HUES64 (cell line): Measurements from ENCODE around the gene TOE1.
"Not testable (repeated sequence)": the region's sequence is repeated elsewhere in the genome, so short reads cannot be mapped to it uniquely, and the experiment has no call there.

ENCODE experiments used
- H3K27ac ChIP-seq: 2 replicates; pipeline ENCODE4 v1.7.0; 2013; ENCODE audit warnings: low read depth, low read length, inconsistent platforms
- H3K27me3 ChIP-seq: 2 replicates; pipeline ENCODE4 v1.6.1; 2013; ENCODE audit warnings: mild to moderate bottlenecking, low read length; ENCODE audit not compliant: insufficient read depth
- H3K36me3 ChIP-seq: 2 replicates; pipeline ENCODE4 v1.6.1; 2013; ENCODE audit warnings: mild to moderate bottlenecking, low read length; ENCODE audit not compliant: insufficient read depth
- H3K4me1 ChIP-seq: 2 replicates; pipeline ENCODE4 v1.6.1; 2013; ENCODE audit warnings: mild to moderate bottlenecking, low read length, moderate library complexity; ENCODE audit not compliant: insufficient read depth
- H3K4me3 ChIP-seq: 2 replicates; pipeline ENCODE4 v1.5.1; 2013; ENCODE audit warnings: mild to moderate bottlenecking, low read length, moderate library complexity
- H3K9ac ChIP-seq: 2 replicates; pipeline ENCODE4 v1.6.1; 2013; ENCODE audit warnings: mild to moderate bottlenecking, low read depth, low read length
- H3K9me3 ChIP-seq: 2 replicates; pipeline ENCODE4 v1.6.1; 2013; ENCODE audit warnings: low read depth, low read length; ENCODE audit not compliant: insufficient read depth
- WGBS: fragments of 150-250, 120-280 bp; methylation state at CpG from one replicate; pipeline ENCODE4 v1.1.7; 2013; ENCODE audit warnings: missing lambda C conversion rate; 5-methylcytosine and 5-hydroxymethylcytosine counted together

Gene TOE1

GRCh38 chr1:45359882-45360513 is 20.0 kb downstream of the TOE1 start:
- H3K9ac ChIP-seq: no peak overlapping the region
- H3K27me3 ChIP-seq: no peaks in the 10 kb centered on the region
- H3K4me1 ChIP-seq: peaks cover 15% of the 10 kb centered on the region
- no peaks in the 10 kb centered on the region for H3K9me3 ChIP-seq
- no peak overlapping the region for H3K4me3 ChIP-seq
- no peaks in the 10 kb centered on the region for H3K36me3 ChIP-seq
- peak overlapping the region; percentile 63; the same call in 1 of the 2 replicates for H3K27ac ChIP-seq
- WGBS: 48% methylated on average over 5 of the region's 7 CpGs

GRCh38 chr1:45360981-45361380 is 21.0 kb downstream of the TOE1 start:
- WGBS: 45% methylated on average over 7 of the region's 7 CpGs

GRCh38 chr1:45364294-45364693 is 24.3 kb downstream of the TOE1 start:
- Histone ChIP-seq H3K27ac (no peak overlapping the region), H3K4me1 (peaks cover 15% of the 10 kb centered on the region), H3K9me3 (no peaks in the 10 kb centered on the region), H3K27me3 (no peaks in the 10 kb centered on the region), H3K36me3 (no peaks in the 10 kb centered on the region), H3K9ac (no peak overlapping the region), H3K4me3 (no peak overlapping the region)
- 92% methylated on average over 2 of the region's 2 CpGs for WGBS

More at GRCh38 chr1:45360981-45361380, 21.0 kb downstream of the TOE1 start:
- H3K36me3 ChIP-seq, H3K27me3 ChIP-seq, H3K9me3 ChIP-seq, H3K27ac ChIP-seq, H3K9ac ChIP-seq: not testable (repeated sequence)
- Histone ChIP-seq H3K4me3 (peak overlapping the region; percentile 25; the same call in 1 of the 2 replicates), H3K4me1 (peaks cover 15% of the 10 kb centered on the region)

GRCh38 chr1:45365051-45365450 is 25.1 kb downstream of the TOE1 start:
- H3K27ac ChIP-seq: no peak overlapping the region
- 84% methylated on average over 6 of the region's 6 CpGs for WGBS
- H3K4me3 ChIP-seq: no peak overlapping the region
- H3K27me3 ChIP-seq: no peaks in the 10 kb centered on the region
- H3K36me3 ChIP-seq: no peaks in the 10 kb centered on the region
- H3K9ac ChIP-seq: no peak overlapping the region
- peaks cover 13% of the 10 kb centered on the region for H3K4me1 ChIP-seq
- H3K9me3 ChIP-seq: no peaks in the 10 kb centered on the region

GRCh38 chr1:45370575-45370974 is 30.6 kb downstream of the TOE1 start:
- no peaks in the 10 kb centered on the region for H3K27me3 ChIP-seq
- no peak overlapping the region for H3K27ac ChIP-seq
- no peaks in the 10 kb centered on the region for H3K4me1 ChIP-seq
- no peaks in the 10 kb centered on the region for H3K36me3 ChIP-seq
- no peak overlapping the region for H3K9ac ChIP-seq
- no peaks in the 10 kb centered on the region for H3K9me3 ChIP-seq
- no peak overlapping the region for H3K4me3 ChIP-seq

GRCh38 chr1:45373573-45373972 is 33.6 kb downstream of the TOE1 start:
- Histone ChIP-seq H3K4me1 (no peaks in the 10 kb centered on the region), H3K4me3 (no peak overlapping the region), H3K9ac (no peak overlapping the region), H3K27ac (no peak overlapping the region), H3K9me3 (no peaks in the 10 kb centered on the region), H3K27me3 (no peaks in the 10 kb centered on the region), H3K36me3 (no peaks in the 10 kb centered on the region)

GRCh38 chr1:45375104-45376090 is 35.4 kb downstream of the TOE1 start:
- H3K4me3 ChIP-seq: no peak overlapping the region
- H3K27me3 ChIP-seq: no peaks in the 10 kb centered on the region
- WGBS: 83% methylated on average over 3 of the region's 3 CpGs
- no peak overlapping the region for H3K9ac ChIP-seq
- H3K27ac ChIP-seq: no peak overlapping the region
- H3K36me3 ChIP-seq: no peaks in the 10 kb centered on the region
- no peaks in the 10 kb centered on the region for H3K4me1 ChIP-seq
- no peaks in the 10 kb centered on the region for H3K9me3 ChIP-seq

GRCh38 chr1:45378184-45378583 is 38.2 kb downstream of the TOE1 start:
- Histone ChIP-seq H3K9ac (no peak overlapping the region), H3K27ac (no peak overlapping the region), H3K4me1 (no peaks in the 10 kb centered on the region), H3K9me3 (no peaks in the 10 kb centered on the region), H3K36me3 (no peaks in the 10 kb centered on the region), H3K27me3 (no peaks in the 10 kb centered on the region), H3K4me3 (no peak overlapping the region)

GRCh38 chr1:45379524-45379923 is 39.6 kb downstream of the TOE1 start:
- Histone ChIP-seq H3K9ac (no peak overlapping the region), H3K36me3 (no peaks in the 10 kb centered on the region), H3K27ac (no peak overlapping the region), H3K4me1 (no peaks in the 10 kb centered on the region), H3K9me3 (no peaks in the 10 kb centered on the region), H3K27me3 (no peaks in the 10 kb centered on the region), H3K4me3 (no peak overlapping the region)
- 95% methylated on average over 5 of the region's 6 CpGs for WGBS

GRCh38 chr1:45380125-45380524 is 40.2 kb downstream of the TOE1 start:
- Histone ChIP-seq H3K27me3 (no peaks in the 10 kb centered on the region), H3K36me3 (no peaks in the 10 kb centered on the region), H3K4me3 (no peak overlapping the region), H3K4me1 (no peaks in the 10 kb centered on the region), H3K27ac (no peak overlapping the region), H3K9ac (no peak overlapping the region), H3K9me3 (no peaks in the 10 kb centered on the region)
- 94% methylated on average over 4 of the region's 4 CpGs for WGBS

- no CpG with 5 or more reads among the region's 1 CpG for WGBS
- no peaks in the 10 kb centered on the region for H3K36me3 ChIP-seq
Observed at GRCh38 chr1:45380730-45381129, 40.8 kb downstream of the TOE1 start.

More at GRCh38 chr1:45380730-45381129, 40.8 kb downstream of the TOE1 start:
- Histone ChIP-seq H3K9me3 (no peaks in the 10 kb centered on the region), H3K27me3 (no peaks in the 10 kb centered on the region), H3K27ac (no peak overlapping the region), H3K4me3 (no peak overlapping the region), H3K4me1 (no peaks in the 10 kb centered on the region), H3K9ac (no peak overlapping the region)
